ENCODE results near the gene MED12L. TPM values are rescaled to one million over a fixed set of nuclear protein-coding genes. Genes with fewer than 3 reads are reported as not detected.

Gene MED12L
- total RNA-seq, 1 experiment from 2014 or later: 3.0 TPM

- H3K9me3 ChIP-seq (ENCODE audit: insufficient read depth, low read depth): no peaks in the 10 kb centered on the region
- H3K27me3 ChIP-seq (ENCODE audit: insufficient read depth, low read depth): no peaks in the 10 kb centered on the region
- CTCF ChIA-PET: interaction anchor here (0.5 to 0.7 kb wide), 2 partner anchors 13 to 14 kb away, joined by 3 read pairs; no protein-coding TSS in a partner anchor
- no peaks in the 10 kb centered on the region for H3K36me3 ChIP-seq (ENCODE audit: low read depth)
- peak overlapping the region; percentile 93 for H3K27ac ChIP-seq
- DNase-seq: no peak
- BruUV-seq (replicated peaks): no TSS peak
- no peak overlapping the region for H3K4me3 ChIP-seq
- H3K79me2 ChIP-seq (ENCODE audit: low read depth): peaks cover 30% of the 10 kb centered on the region
- H2AFZ ChIP-seq: no peak overlapping the region
- TF ChIP-seq EZH2 (IDR thresholded peaks at IDR 0.05; ENCODE audit: low read depth) (no peak), CTCF (conservative IDR thresholded peaks at IDR 0.05) (no peak)
- H4K20me1 ChIP-seq (ENCODE audit: insufficient read depth): no peaks in the 10 kb centered on the region
- H3K4me1 ChIP-seq (replicated peaks; ENCODE audit: insufficient read depth): peaks cover 58% of the 10 kb centered on the region
- intact Hi-C loops (cut with micrococcal nuclease; ENCODE audit: unreplicated experiment): no loop called here
- peak overlapping the region; percentile 30 for H3K4me2 ChIP-seq
- POLR2A ChIA-PET (ENCODE audit: unreplicated experiment): no interaction called here
- peaks cover 23% of the 10 kb centered on the region; the same call in 1 of the 2 replicates for H3F3A ChIP-seq (ENCODE audit: insufficient read depth, low read depth)
- H3K9me2 ChIP-seq (ENCODE audit: insufficient read depth): no peaks in the 10 kb centered on the region
Observed at GRCh38 chr3:151318313-151318712, 232.8 kb downstream of the MED12L start.

GRCh38 chr3:151318991-151319390 is 233.5 kb downstream of the MED12L start:
- CTCF ChIA-PET: no interaction called here
- no peak for TF ChIP-seq EZH2 (IDR thresholded peaks at IDR 0.05; ENCODE audit: low read depth)
- TF ChIP-seq CTCF (conservative IDR thresholded peaks at IDR 0.05): no peak

GRCh38 chr3:151319628-151320027 is 234.2 kb downstream of the MED12L start:
- Histone ChIP-seq H3K27ac (no peak overlapping the region), H3K9me3 (ENCODE audit: insufficient read depth, low read depth) (no peaks in the 10 kb centered on the region), H3K27me3 (ENCODE audit: insufficient read depth, low read depth) (no peaks in the 10 kb centered on the region), H3K9me2 (ENCODE audit: insufficient read depth) (no peaks in the 10 kb centered on the region), H3K79me2 (ENCODE audit: low read depth) (peaks cover 16% of the 10 kb centered on the region), H3K4me2 (no peak overlapping the region), H4K20me1 (ENCODE audit: insufficient read depth) (no peaks in the 10 kb centered on the region), H3F3A (ENCODE audit: insufficient read depth, low read depth) (peaks cover 23% of the 10 kb centered on the region; the same call in 1 of the 2 replicates), H2AFZ (no peak overlapping the region), H3K36me3 (ENCODE audit: low read depth) (no peaks in the 10 kb centered on the region), H3K4me3 (no peak overlapping the region), H3K4me1 (replicated peaks; ENCODE audit: insufficient read depth) (peaks cover 48% of the 10 kb centered on the region)
- BruUV-seq (replicated peaks): no TSS peak
- TF ChIP-seq CTCF (conservative IDR thresholded peaks at IDR 0.05) (no peak), EZH2 (IDR thresholded peaks at IDR 0.05; ENCODE audit: low read depth) (no peak)
- DNase-seq: no peak
- ChIA-PET CTCF (no interaction called here), POLR2A (ENCODE audit: unreplicated experiment) (no interaction called here)
- intact Hi-C loops (cut with micrococcal nuclease; ENCODE audit: unreplicated experiment): no loop called here

More at GRCh38 chr3:151318991-151319390, 233.5 kb downstream of the MED12L start:
- no peaks in the 10 kb centered on the region for H4K20me1 ChIP-seq (ENCODE audit: insufficient read depth)
- intact Hi-C loops (cut with micrococcal nuclease; ENCODE audit: unreplicated experiment): no loop called here
- POLR2A ChIA-PET (ENCODE audit: unreplicated experiment): no interaction called here
- H3K9me2 ChIP-seq (ENCODE audit: insufficient read depth): no peaks in the 10 kb centered on the region
- H3K4me3 ChIP-seq: no peak overlapping the region
- no peak overlapping the region for H3K4me2 ChIP-seq
- peaks cover 23% of the 10 kb centered on the region; the same call in 1 of the 2 replicates for H3F3A ChIP-seq (ENCODE audit: insufficient read depth, low read depth)
- no peak for DNase-seq
- no TSS peak for BruUV-seq (replicated peaks)
- H3K79me2 ChIP-seq (ENCODE audit: low read depth): peaks cover 23% of the 10 kb centered on the region
- no peaks in the 10 kb centered on the region for H3K9me3 ChIP-seq (ENCODE audit: insufficient read depth, low read depth)
- no peaks in the 10 kb centered on the region for H3K36me3 ChIP-seq (ENCODE audit: low read depth)
- peaks cover 55% of the 10 kb centered on the region for H3K4me1 ChIP-seq (replicated peaks; ENCODE audit: insufficient read depth)
- no peak overlapping the region for H2AFZ ChIP-seq
- no peaks in the 10 kb centered on the region for H3K27me3 ChIP-seq (ENCODE audit: insufficient read depth, low read depth)
- no peak overlapping the region; the same call in 1 of the 2 replicates for H3K27ac ChIP-seq
